ENCODE data around the gene ABHD8.

DNA sequence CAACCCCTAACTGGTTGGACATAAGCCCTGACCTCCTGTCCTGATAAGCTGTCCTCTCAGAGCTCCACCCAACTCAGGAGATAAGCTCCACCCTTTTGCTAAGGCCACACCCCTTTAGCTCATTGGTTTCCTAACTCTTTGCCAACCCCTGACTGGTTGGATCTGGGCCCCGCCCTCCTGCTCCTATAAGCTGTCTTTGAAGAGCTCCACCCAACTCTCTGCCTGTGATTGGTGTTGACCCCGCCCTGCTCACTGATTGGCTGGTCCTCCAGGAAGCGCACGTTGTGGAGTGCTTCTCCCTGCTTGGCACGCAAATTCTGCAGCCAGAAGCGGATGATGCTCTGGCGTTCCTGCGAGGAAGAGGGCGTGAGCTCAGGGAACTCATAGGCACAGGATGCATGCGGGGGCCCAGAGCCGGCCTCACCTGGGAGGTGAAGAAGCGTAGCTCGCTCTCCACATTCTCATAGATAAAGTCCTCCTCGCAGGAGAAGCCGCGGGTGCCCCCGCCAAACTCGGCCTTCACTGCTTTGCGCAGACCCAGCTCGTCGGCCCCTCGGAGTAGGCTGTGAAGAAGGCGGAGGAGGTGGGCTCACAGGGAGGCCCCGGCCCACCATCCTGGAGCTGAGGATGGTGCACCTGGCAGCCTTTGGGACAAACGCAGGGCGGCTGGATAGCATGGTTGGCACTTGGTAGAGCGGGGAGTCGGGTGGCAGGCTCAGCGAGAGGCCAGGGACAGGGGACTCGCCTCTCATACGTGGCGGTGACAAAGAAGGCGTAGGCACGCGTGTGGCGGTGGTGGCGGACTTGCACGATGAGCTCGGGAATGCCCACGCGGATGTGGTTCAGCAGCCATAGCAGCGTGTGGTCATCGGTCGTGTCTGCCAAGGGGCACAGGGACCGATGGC, 29.7 kb upstream of the ABHD8 start:
- TF ChIP-seq, protein P1, sequence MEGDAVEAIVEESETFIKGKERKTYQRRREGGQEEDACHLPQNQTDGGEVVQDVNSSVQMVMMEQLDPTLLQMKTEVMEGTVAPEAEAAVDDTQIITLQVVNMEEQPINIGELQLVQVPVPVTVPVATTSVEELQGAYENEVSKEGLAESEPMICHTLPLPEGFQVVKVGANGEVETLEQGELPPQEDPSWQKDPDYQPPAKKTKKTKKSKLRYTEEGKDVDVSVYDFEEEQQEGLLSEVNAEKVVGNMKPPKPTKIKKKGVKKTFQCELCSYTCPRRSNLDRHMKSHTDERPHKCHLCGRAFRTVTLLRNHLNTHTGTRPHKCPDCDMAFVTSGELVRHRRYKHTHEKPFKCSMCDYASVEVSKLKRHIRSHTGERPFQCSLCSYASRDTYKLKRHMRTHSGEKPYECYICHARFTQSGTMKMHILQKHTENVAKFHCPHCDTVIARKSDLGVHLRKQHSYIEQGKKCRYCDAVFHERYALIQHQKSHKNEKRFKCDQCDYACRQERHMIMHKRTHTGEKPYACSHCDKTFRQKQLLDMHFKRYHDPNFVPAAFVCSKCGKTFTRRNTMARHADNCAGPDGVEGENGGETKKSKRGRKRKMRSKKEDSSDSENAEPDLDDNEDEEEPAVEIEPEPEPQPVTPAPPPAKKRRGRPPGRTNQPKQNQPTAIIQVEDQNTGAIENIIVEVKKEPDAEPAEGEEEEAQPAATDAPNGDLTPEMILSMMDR (conservative IDR thresholded peaks at IDR 0.05): no peak
- no peak for TF ChIP-seq ZFX (IDR thresholded peaks at IDR 0.05)

Measured in C4-2B (cell line).